Keratinocyte (primary cell): ENCODE data around the gene CCT6A. TPM values are rescaled to one million over a fixed set of nuclear protein-coding genes. Genes with fewer than 3 reads are reported as not detected.
"Not testable (repeated sequence)": the region's sequence is repeated elsewhere in the genome, so short reads cannot be mapped to it uniquely, and the experiment has no call there.

Experiments used
- DNase-seq: peaks from one replicate; pipeline ENCODE4 v3.0.0-alpha.2; 2011; ENCODE audit warnings: low read depth, missing footprints, low spot score
- FAIRE-seq: peaks from 2 replicates; lab custom pipeline; 2011; peaks lifted over from hg19 to GRCh38; lab: Jason Lieb, UNC
- H2AFZ ChIP-seq: 2 replicates; pipeline ENCODE4 v1.6.0; 2012; ENCODE audit warnings: low read length, control low read depth, inconsistent platforms; ENCODE audit not compliant: control insufficient read depth
- H3K27ac ChIP-seq: 2 replicates; pipeline ENCODE4 v1.5.1; 2011; ENCODE audit warnings: low read length; ENCODE audit not compliant: control insufficient read depth, insufficient read depth
- H3K27me3 ChIP-seq: 3 replicates; pipeline ENCODE4 v1.6.0; 2011; ENCODE audit warnings: low read length; ENCODE audit not compliant: control insufficient read depth, insufficient read depth; ENCODE audit errors: extremely low read depth
- H3K36me3 ChIP-seq, 2 experiments: 2 replicates in 1 of 2; 3 replicates in 1 of 2; pipeline ENCODE4 v1.5.1; 2011; ENCODE audit warnings: low read length in 2 of 2, mild to moderate bottlenecking in 1 of 2; ENCODE audit not compliant: control insufficient read depth in 2 of 2, insufficient read depth in 2 of 2; ENCODE audit errors: extremely low read depth in 1 of 2
- H3K4me1 ChIP-seq: 3 replicates; pipeline ENCODE4 v1.5.1; 2011; ENCODE audit warnings: low read length; ENCODE audit not compliant: control insufficient read depth, insufficient read depth; ENCODE audit errors: extremely low read depth
- H3K4me2 ChIP-seq: 3 replicates; pipeline ENCODE4 v1.6.0; 2011; ENCODE audit warnings: low read depth, low read length; ENCODE audit not compliant: control insufficient read depth, insufficient read depth; ENCODE audit errors: extremely low read depth
- H3K4me3 ChIP-seq, 3 experiments: fragments of 200-600 bp in 1 of 3; sonication (generic) in 1 of 3; 2 replicates in 2 of 3; 3 replicates in 1 of 3; pipeline ENCODE4 v1.5.1; 2011 to 2016; ENCODE audit warnings: low read length in 3 of 3, mild to moderate bottlenecking in 3 of 3, control low read depth in 2 of 3, inconsistent platforms in 1 of 3, low read depth in 1 of 3, mixed read lengths in 1 of 3, mixed run types in 1 of 3, moderate library complexity in 1 of 3; ENCODE audit not compliant: control insufficient read depth in 2 of 3, insufficient read depth in 2 of 3; ENCODE audit errors: extremely low read depth in 1 of 3
- H3K79me2 ChIP-seq: 2 replicates; pipeline ENCODE4 v1.6.0; 2012; ENCODE audit warnings: low read length; ENCODE audit not compliant: control insufficient read depth, insufficient read depth
- H3K9ac ChIP-seq: 3 replicates; pipeline ENCODE4 v1.6.0; 2011; ENCODE audit warnings: low read length; ENCODE audit not compliant: control insufficient read depth, insufficient read depth; ENCODE audit errors: extremely low read depth
- H3K9me1 ChIP-seq: 3 replicates; pipeline ENCODE4 v1.6.0; 2011; ENCODE audit warnings: low read length; ENCODE audit not compliant: control insufficient read depth, insufficient read depth; ENCODE audit errors: extremely low read depth
- H3K9me3 ChIP-seq: 2 replicates; pipeline ENCODE4 v1.5.1; 2012; ENCODE audit warnings: low read depth, low read length; ENCODE audit not compliant: control insufficient read depth
- H4K20me1 ChIP-seq: 3 replicates; pipeline ENCODE4 v1.6.0; 2011; ENCODE audit warnings: low read length; ENCODE audit not compliant: control insufficient read depth, insufficient read depth; ENCODE audit errors: extremely low read depth
- CTCF ChIP-seq, 3 experiments: IDR thresholded peaks in 1 of 3; conservative IDR thresholded peaks in 1 of 3; optimal IDR thresholded peaks in 1 of 3; 2 replicates in 2 of 3; 3 replicates in 1 of 3; pipeline versions ENCODE3 to v1.5.1; 2011; ENCODE audit warnings: low read length in 3 of 3, mild to moderate bottlenecking in 3 of 3, moderate library complexity in 2 of 3, control low read depth in 1 of 3, inconsistent platforms in 1 of 3; ENCODE audit not compliant: insufficient read depth in 2 of 3; ENCODE audit errors: extremely low read depth in 1 of 3
- EZH2 ChIP-seq: IDR thresholded peaks from one replicate; pipeline ENCODE4 v1.6.1; 2012; ENCODE audit warnings: inconsistent platforms, mild to moderate bottlenecking, low read length, moderate library complexity
- dilution Hi-C: fragments of 300-500 bp; cut with MboI; formaldehyde crosslinking; loops from one replicate; pipeline ENCODE4 v1.7.0; 2020; ENCODE audit warnings: low sequenced_read_pairs; ENCODE audit not compliant: extremely low pct_ligation_motif_present
- polyA plus RNA-seq, 5 experiments: library from polyadenylated mRNA; depleted of rRNA in 3 of 5; stranded (reverse) in 3 of 5; stranded (forward) in 1 of 5; unstranded in 1 of 5; fragments of >200 nt; gene quantifications; 1 replicate in 1 of 5; 2 replicates in 3 of 5; 3 replicates in 1 of 5; pipeline versions ENCODE4 v1.2.1 to v1.2.3, GENCODE V29; 2011 to 2012; ENCODE audit warnings: missing spikeins in 2 of 5, low read depth in 1 of 5, low replicate concordance in 1 of 5

The CCT6A gene
- polyA plus RNA-seq, 1 donor (not counting 4 experiments of a cell fraction or from before 2014, with no cell fraction given), result 403 TPM

GRCh38 chr7:56063882-56064625, 12.5 kb downstream of the CCT6A start, which contains the start of gene SUMF2:
SUMF2 (plus strand) TSS chr7:56064286; CDS start chr7:56064312, 26 bp downstream.
- peaks cover 24% of the 10 kb centered on the region for H3K79me2 ChIP-seq
- H2AFZ ChIP-seq, result peak within 1 kb of the TSS; percentile 87

DNA sequence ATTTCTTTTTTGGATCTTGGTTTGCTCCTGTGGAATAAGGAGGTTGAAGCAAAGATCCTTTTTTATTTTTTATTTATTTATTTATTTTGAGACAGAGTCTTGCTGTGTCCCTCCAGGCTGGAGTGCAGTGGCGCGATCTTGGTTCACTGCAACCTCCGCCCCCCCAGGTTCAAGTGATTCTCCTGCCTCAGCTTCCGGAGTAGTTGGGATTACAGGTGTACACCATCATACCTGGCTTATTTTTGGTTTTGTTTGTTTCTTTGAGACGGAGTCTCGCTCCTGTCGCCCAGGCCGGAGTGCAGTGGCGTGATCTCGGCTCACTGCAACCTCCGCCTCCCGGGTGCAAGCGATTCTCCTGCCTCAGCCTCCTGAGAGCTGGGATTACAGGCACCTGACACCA, 14.8 kb downstream of the CCT6A start:
- H3K27me3 ChIP-seq, H3K9me1 ChIP-seq, H3K27ac ChIP-seq, DNase-seq, H3K4me2 ChIP-seq, dilution Hi-C loops, H2AFZ ChIP-seq, H3K9me3 ChIP-seq, H4K20me1 ChIP-seq, H3K4me3 ChIP-seq, H3K9ac ChIP-seq, FAIRE-seq: not testable (repeated sequence)
- H3K79me2 ChIP-seq, result peaks cover 14% of the 10 kb centered on the region
- H3K4me1 ChIP-seq, result peaks cover 22% of the 10 kb centered on the region
- H3K36me3 ChIP-seq, result peaks cover 10 to 14% of the 10 kb centered on the region in 2 experiments

More at GRCh38 chr7:56063882-56064625, 12.5 kb downstream of the CCT6A start, which contains the start of gene SUMF2:
- Histone ChIP-seq H3K9ac (peak within 1 kb of the TSS; percentile 95), H3K36me3 (peaks cover 10 to 30% of the 10 kb centered on the region in 2 experiments), H3K27me3 (no peaks in the 10 kb centered on the region), H3K4me3 (peak within 1 kb of the TSS; percentile 84 to 88 (median 87)), H3K4me1 (peaks cover 28% of the 10 kb centered on the region), H3K9me1 (peaks cover 2% of the 10 kb centered on the region), H3K4me2 (peak within 1 kb of the TSS; percentile 75), H3K9me3 (no peaks in the 10 kb centered on the region), H3K27ac (peak within 1 kb of the TSS; percentile 92), H4K20me1 (peaks cover 6% of the 10 kb centered on the region)
- no peak for DNase-seq
- dilution Hi-C loops, result no loop called here
- FAIRE-seq, result no peak
- TF ChIP-seq CTCF (optimal IDR thresholded peaks at IDR 0.05 in 1 of 3, IDR thresholded peaks at IDR 0.05 in 1 of 3, conservative IDR thresholded peaks at IDR 0.05 in 1 of 3; ENCODE audit: extremely low read depth in 1 of 3, insufficient read depth in 2 of 3, low read length in 3 of 3) (peak in 2 of 3 experiments; percentile 15 to 27), EZH2 (no peak)
